Epidermal melanocyte (primary cell): ENCODE measurements around the gene CNIH1.
"Not testable (repeated sequence)": the region's sequence is repeated elsewhere in the genome, so short reads cannot be mapped to it uniquely, and the experiment has no call there.

Source experiments
- DNase-seq: peaks from one replicate; pipeline ENCODE4 v3.0.0; 2011; ENCODE audit warnings: low spot score; ENCODE audit not compliant: insufficient read length

The CNIH1 gene

GRCh38 chr14:54467280-54467679 lies 26.1 kb upstream of the CNIH1 start:
- no peak for DNase-seq

GRCh38 chr14:54465654-54466053 lies 24.5 kb upstream of the CNIH1 start:
- no peak for DNase-seq

- no peak for DNase-seq
These were observed 20.9 kb upstream of the CNIH1 start for GRCh38 chr14:54462048-54462447.

GRCh38 chr14:54459106-54459505 lies 17.9 kb upstream of the CNIH1 start:
- no peak for DNase-seq

GRCh38 chr14:54458536-54458935 lies 17.4 kb upstream of the CNIH1 start:
- DNase-seq: not testable (repeated sequence)

GRCh38 chr14:54457609-54457996 lies 16.4 kb upstream of the CNIH1 start:
- no peak for DNase-seq

GRCh38 chr14:54456820-54457608 lies 15.8 kb upstream of the CNIH1 start:
- DNase-seq: not testable (repeated sequence)

- DNase-seq: no peak
These were observed 14.2 kb upstream of the CNIH1 start for GRCh38 chr14:54455363-54455762.

- not testable (repeated sequence) for DNase-seq
These were observed 12.8 kb upstream of the CNIH1 start for GRCh38 chr14:54453990-54454389.

- DNase-seq: no peak
These were observed 12.1 kb upstream of the CNIH1 start for GRCh38 chr14:54453252-54453651.

GRCh38 chr14:54451961-54452360 lies 10.8 kb upstream of the CNIH1 start:
- DNase-seq: no peak

- no peak for DNase-seq
These were observed 10.0 kb upstream of the CNIH1 start for GRCh38 chr14:54451121-54451601.

GRCh38 chr14:54450535-54450934 lies 9.4 kb upstream of the CNIH1 start:
- peak; percentile 26 for DNase-seq

GRCh38 chr14:54447231-54447692 lies 6.1 kb upstream of the CNIH1 start:
- DNase-seq: no peak

- no peak for DNase-seq
These were observed 5.1 kb upstream of the CNIH1 start for GRCh38 chr14:54446161-54446693.

GRCh38 chr14:54444681-54445080 lies 3.5 kb upstream of the CNIH1 start:
- DNase-seq: no peak

GRCh38 chr14:54443981-54444380 lies 2.8 kb upstream of the CNIH1 start:
- no peak for DNase-seq

- DNase-seq: not testable (repeated sequence)
These were observed 1.8 kb upstream of the CNIH1 start for GRCh38 chr14:54442961-54443360.

GRCh38 chr14:54440476-54440872 lies 700 bp downstream of the CNIH1 start:
- no peak for DNase-seq

- no peak for DNase-seq
These were observed 1.1 kb downstream of the CNIH1 start for GRCh38 chr14:54440037-54440436.

- DNase-seq: no peak
These were observed 2.5 kb downstream of the CNIH1 start for GRCh38 chr14:54438703-54439102.

- DNase-seq: not testable (repeated sequence)
These were observed 3.2 kb downstream of the CNIH1 start for GRCh38 chr14:54437954-54438353.

- no peak for DNase-seq
These were observed 5.6 kb downstream of the CNIH1 start for GRCh38 chr14:54435500-54435981.
